ENCODE results near the gene ANKRD13A. TPM values are rescaled to one million over a fixed set of nuclear protein-coding genes. Genes with fewer than 3 reads are reported as not detected.

ANKRD13A gene
- 10 to 100 TPM; 34.5 to 51.3 (median 41.1) TPM for polyA plus RNA-seq (ENCODE audit: insufficient read length in 4 of 4)

DNA sequence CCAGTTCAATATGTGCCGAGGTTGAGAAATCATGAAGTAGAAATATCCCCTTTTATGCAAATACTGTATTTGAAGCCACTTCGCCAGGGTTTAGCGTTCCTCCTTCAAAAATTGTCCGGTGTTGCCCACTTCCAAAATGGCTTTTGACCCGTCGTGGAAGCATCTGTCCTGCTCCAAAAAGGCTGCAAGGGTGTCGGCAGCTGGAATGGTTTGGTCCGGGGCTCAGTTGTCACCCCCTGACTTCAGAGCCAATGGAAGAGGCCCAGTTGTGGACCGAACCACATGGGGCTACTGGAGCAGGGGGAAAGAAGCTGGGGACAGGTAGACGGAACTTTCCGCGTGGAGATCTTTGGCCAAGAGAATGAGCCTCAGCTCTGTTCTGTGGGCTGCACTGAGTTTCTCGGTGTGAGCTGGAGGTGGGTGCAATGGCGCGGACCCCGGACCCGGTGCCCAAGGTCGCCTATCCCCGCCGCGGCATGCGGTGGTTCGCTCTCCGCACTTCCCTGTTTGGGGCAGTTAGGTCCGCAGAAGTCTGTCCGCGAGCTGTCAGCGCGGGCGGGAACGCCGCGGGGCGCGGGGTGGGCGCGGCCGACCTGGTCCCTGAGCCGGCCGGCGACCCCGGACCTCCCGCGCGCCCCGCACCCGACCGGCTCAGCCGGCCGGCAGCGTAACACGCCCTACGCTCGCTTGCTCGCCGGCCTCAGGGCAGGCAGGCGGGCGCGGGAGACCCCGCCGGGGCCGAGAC is at the start of gene ANKRD13A:
Gene ANKRD13A, plus strand, starts transcription at position 527 of the 745 bp plus-strand sequence. CDS start 259 bp downstream, outside the sequence.
- DNase-seq (ENCODE audit: low read depth in 4 of 4, low spot score in 2 of 4), result peak; percentile 89 to 96 (median 92)

- DNase-seq (ENCODE audit: low read depth in 4 of 4, low spot score in 2 of 4), result no peak
Observed at GRCh38 chr12:109950625-109951024, 48.6 kb upstream of the ANKRD13A start.

- no peak for DNase-seq (ENCODE audit: low read depth in 4 of 4, low spot score in 2 of 4)
Observed at GRCh38 chr12:109951136-109951535, 48.1 kb upstream of the ANKRD13A start.

DNA sequence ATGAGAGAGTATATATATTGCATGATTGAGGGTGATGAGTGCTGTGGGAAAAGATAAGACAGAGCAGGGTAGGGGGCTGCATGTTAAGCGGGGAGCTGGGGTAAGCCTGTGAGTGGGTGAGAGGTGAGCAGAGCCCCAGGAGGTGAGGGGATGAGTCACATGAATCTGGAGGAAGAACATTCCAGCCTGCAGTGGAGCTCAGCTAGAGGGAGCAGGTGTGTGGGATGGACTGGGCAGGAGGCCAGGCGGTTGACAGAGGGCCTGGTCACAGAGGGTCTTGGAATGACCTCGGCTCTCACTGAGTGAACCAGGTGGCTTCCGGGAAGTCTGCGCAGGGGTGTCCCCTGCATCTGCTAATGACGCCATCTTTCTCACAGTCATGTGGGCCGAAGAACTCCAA is 47.5 kb upstream of the ANKRD13A start:
- DNase-seq (ENCODE audit: low read depth in 4 of 4, low spot score in 2 of 4), result no peak

DNA sequence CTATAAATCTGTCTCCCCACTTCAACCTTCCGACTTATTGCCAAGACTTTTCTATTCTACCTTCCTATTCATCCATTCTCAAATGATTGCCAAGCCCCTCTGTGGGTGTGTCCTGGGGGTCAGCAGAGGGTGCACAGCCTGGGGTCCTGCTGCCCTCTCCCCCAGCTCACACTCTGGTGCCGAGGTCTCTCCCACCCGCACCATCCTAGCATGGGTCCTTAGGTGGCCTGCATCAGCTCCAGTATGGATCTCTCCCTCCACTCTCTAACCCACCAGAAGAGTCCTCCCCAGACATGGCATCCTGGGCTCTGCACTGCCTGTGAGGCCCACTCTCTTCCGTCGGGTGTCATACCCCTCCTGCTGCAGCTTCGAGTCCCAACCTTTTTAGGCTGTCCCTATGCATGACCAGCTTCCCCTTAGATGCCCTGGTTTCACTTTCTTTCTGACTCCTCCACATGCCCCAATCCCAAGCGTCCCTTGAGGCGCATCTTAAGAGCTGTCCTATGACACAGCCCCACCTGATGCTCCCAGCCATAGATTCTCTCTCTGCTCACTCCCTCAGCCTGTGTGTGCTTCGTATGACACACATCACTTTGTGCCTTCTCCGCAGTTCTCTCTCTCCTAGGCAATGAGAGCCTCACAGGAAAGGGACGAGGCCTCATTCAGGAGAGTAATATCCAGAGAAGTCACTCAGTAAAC is 46.9 kb upstream of the ANKRD13A start:
- DNase-seq (ENCODE audit: low read depth in 4 of 4, low spot score in 2 of 4), result no peak

- no peak for DNase-seq (ENCODE audit: low read depth in 4 of 4, low spot score in 2 of 4)
Observed at GRCh38 chr12:109952873-109953272, 46.4 kb upstream of the ANKRD13A start.

DNA sequence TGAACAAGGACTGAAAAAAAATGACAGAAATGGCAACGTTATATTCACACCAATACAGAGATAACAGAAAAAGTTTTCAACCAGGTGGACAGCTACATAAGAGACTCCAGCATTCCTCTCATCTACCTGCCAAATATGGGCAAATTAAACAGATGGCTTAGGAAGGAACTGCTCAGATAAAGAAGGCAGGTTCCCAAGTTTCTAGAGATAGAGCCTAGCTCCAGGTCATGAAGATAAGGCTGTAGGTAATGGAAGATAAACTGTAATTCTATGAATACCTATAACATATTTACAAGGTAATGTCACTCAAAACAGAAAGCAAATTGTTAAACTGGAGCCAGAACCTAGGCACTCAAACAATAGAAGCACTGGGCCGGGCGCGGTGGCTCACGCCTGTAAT is 45.6 kb upstream of the ANKRD13A start:
- DNase-seq (ENCODE audit: low read depth in 4 of 4, low spot score in 2 of 4), result no peak

DNA sequence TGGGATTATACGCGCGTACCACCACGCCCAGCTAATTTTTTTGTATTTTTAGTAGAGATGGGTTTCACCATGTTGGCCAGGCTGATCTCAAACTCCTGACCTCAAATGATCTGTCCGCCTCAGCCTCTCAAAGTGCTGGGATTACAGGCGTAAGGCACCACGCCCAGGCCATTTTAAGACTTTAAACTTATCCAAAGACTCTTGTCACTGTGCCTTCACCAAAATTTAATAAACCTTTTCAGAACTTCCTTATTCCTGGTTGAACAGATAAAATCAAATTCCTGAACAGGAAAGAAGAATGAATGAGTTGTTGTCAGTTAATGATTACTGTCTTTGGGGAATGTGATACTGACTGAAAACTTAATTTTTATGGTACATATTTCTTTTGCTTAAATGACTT is 40.9 kb upstream of the ANKRD13A start:
- no peak for DNase-seq (ENCODE audit: low read depth in 4 of 4, low spot score in 2 of 4)

DNA sequence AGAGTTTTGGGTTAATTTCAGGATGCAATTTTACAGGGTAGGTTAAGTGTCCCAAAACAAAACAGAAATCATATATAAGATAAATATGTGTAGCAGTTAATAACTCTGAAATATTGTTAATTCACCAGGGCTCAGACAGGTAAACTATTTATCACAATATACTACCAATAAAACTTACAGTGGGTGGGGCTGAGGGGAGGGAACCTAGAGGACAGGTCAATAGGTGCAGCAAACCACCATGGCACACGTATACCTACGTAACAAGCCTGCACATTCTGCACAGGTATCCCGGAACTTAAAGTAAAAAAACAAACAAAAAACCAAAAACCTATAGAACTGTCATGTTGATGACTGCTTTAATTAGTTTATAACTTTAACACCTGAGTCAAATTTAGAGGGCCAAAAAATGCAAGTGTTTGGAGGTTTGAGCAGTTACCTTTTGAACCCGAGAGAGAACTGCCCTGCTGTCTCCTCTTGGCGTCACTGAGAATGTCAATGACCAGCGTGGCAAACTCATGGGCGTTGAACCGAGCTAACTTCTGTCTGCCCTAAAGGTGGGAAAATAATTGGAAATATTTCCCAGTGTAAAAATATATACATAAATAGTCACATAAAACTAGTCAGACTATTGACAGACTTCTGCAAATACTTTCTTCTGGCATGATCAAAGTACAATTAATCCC is 39.7 kb upstream of the ANKRD13A start:
- no peak for DNase-seq (ENCODE audit: low read depth in 4 of 4, low spot score in 2 of 4)

DNA sequence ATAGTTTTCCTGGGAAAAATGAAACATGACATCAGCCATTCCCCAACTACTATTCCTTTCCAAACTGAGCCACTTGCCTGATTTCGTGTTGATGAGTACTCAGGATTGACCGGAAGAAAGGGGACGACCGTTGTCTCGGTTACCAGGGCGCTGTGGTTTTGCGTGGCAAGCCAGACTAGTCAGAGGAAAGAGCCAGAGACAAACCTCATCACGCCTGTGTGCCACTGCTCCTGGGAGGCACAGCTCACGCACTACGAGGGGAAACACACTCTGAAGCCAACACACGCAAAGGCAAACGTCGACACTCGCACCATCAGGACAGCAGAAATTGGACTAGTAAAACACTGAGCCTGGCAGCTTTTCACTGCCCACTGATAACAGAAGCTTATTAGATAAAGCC is 38.0 kb upstream of the ANKRD13A start:
- no peak for DNase-seq (ENCODE audit: low read depth in 4 of 4, low spot score in 2 of 4)

- no peak for DNase-seq (ENCODE audit: low read depth in 4 of 4, low spot score in 2 of 4)
Observed at GRCh38 chr12:109961612-109962011, 37.6 kb upstream of the ANKRD13A start.

DNA sequence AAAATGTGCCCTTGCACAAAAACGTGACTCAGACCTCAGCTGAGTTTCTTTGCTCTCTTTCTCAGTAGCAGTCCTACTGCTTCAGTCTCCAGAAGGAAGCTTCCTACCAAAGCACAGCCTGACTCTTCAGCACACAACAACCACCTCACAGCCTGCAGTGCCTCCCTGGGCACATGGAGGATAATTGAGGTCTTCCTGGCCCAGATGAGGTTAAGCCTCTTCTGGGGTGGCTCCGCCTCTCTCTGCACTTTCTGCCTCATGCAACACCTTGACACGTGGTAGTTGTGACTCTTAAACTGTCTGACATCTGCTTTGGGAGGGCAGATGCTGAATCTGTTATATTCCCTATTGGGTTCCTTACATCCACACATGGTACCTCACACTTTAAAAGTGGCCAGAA is 36.8 kb upstream of the ANKRD13A start:
- no peak for DNase-seq (ENCODE audit: low read depth in 4 of 4, low spot score in 2 of 4)

- no peak for DNase-seq (ENCODE audit: low read depth in 4 of 4, low spot score in 2 of 4)
Observed at GRCh38 chr12:109963330-109963729, 35.9 kb upstream of the ANKRD13A start.

DNA sequence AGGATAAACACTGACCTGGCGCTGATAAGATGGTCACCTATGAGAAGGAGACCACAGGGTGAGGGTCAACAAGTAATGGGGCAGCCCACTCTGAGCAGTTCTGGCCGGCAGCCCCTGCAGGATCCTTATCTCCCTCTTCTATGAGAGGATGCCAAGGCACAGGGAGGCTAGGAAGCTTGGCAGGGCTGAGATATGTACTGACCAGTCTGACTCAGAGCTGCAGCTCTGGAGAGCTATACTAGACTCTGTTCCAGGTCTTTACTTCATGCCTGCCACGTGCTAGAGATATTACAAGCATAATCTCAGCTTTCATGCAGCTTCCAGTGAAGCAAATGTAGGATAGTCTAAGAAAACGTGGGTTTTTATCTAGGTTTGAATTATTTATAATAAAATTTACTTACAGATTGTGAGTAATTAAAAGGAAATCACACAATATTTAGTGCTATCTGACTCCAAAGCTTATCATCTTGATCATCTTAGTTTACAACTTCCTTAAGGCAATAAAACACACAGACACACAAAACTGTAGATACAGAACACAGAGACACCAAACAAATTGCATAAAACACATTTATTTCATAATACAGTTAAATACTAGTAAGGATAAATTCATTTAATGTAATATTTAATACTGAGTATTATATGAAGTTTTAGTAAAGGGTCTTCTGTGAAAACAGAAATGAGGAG is 35.3 kb upstream of the ANKRD13A start:
- DNase-seq (ENCODE audit: low read depth in 4 of 4, low spot score in 2 of 4), result no peak

DNA sequence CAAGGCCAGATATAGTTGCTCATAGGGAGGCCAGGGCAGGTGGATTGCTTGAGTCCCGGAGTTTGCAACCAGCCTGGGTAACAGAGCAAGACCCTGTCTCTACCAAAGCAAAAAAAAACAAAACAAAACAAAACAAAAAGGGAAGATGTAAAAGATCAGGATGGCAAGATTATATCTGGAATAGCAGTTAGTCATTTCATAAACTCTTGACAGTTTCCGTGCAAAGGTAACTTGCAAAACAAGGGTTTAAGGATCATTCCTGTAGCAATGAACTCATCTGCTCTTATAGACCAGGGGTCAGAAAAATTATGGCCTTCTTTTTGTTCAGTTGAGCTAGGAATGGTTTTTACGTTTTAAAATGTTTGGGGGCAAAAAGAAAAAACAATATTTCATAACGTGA is 32.7 kb upstream of the ANKRD13A start:
- DNase-seq (ENCODE audit: low read depth in 4 of 4, low spot score in 2 of 4), result no peak

DNA sequence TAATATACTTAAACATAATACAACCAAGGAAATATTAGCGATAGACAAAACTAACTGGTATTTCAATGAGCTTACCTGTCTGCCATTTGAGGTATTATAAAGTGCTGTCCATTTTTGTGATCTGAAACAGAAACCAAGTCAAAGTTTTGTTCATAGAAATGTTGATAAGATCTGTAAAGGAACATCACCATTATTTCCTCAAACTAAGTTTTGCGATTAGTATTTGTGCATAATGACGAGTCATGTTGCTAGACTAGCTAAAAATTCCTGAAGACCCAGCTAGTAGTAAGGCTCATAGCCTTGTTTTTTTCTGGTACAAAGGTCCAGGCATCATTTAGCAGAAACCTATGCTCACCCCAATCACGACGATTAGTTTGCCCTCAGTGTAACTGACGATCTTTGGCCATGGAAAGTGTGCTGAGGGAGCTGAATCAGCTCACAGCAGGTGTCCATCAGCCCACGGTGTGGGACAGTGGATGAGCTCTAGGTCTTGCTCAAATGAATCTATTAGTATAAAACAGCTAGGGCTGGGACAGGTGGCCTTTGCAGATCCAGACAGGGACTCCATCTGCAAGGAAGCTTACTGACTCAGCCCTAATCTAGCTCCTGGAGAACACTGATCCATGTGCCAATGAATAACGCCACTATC is 31.7 kb upstream of the ANKRD13A start:
- DNase-seq (ENCODE audit: low read depth in 4 of 4, low spot score in 2 of 4), result no peak

- DNase-seq (ENCODE audit: low read depth in 4 of 4, low spot score in 2 of 4), result no peak
Observed at GRCh38 chr12:109968032-109968420, 31.2 kb upstream of the ANKRD13A start.

- DNase-seq (ENCODE audit: low read depth in 4 of 4, low spot score in 2 of 4), result no peak
Observed at GRCh38 chr12:109968801-109969200, 30.4 kb upstream of the ANKRD13A start.

- DNase-seq (ENCODE audit: low read depth in 4 of 4, low spot score in 2 of 4), result no peak
Observed at GRCh38 chr12:109972821-109973220, 26.4 kb upstream of the ANKRD13A start.

GRCh38 chr12:109981311-109981710 is 17.9 kb upstream of the ANKRD13A start:
- DNase-seq (ENCODE audit: low read depth in 4 of 4, low spot score in 2 of 4), result no peak

All from left renal cortex interstitium (tissue), 4 donors.